Liver (tissue), 9 donors: ENCODE data around the gene GPRC5B. TPM values are rescaled to one million over a fixed set of nuclear protein-coding genes. Genes with fewer than 3 reads are reported as not detected.

ENCODE experiments used
- DNase-seq: peaks from one replicate; pipeline ENCODE4 v3.0.0-alpha.2; 2017; ENCODE audit warnings: low spot score
- H3K27ac ChIP-seq, 2 donors: one replicate each; pipeline ENCODE4 v1.7.0; 2013; ENCODE audit warnings: inconsistent platforms in 2 of 2, low read length in 2 of 2, control low read depth in 1 of 2, low read depth in 1 of 2, mild to moderate bottlenecking in 1 of 2
- H3K27me3 ChIP-seq, 4 donors: one replicate each; pipeline versions ENCODE4 v1.6.1 to v1.7.0; 2013; ENCODE audit warnings: low read length in 3 of 4, inconsistent platforms in 1 of 4, mild to moderate bottlenecking in 1 of 4, moderate library complexity in 1 of 4; ENCODE audit not compliant: control insufficient read depth in 4 of 4, insufficient read depth in 4 of 4
- H3K36me3 ChIP-seq, 4 donors: one replicate each; pipeline versions ENCODE4 v1.6.1 to v1.7.0; 2013; ENCODE audit warnings: low read length in 3 of 4, mild to moderate bottlenecking in 3 of 4, low read depth in 1 of 4, moderate library complexity in 1 of 4; ENCODE audit not compliant: control insufficient read depth in 4 of 4, insufficient read depth in 3 of 4
- H3K4me1 ChIP-seq, 4 donors: one replicate each; pipeline versions ENCODE4 v1.6.1 to v1.7.0; 2013; ENCODE audit warnings: low read length in 3 of 4, mild to moderate bottlenecking in 3 of 4, moderate library complexity in 1 of 4; ENCODE audit not compliant: control insufficient read depth in 4 of 4, insufficient read depth in 4 of 4
- H3K4me3 ChIP-seq, 3 donors: one replicate each; pipeline versions ENCODE4 v1.6.1 to v1.7.0; 2013; ENCODE audit warnings: low read length in 3 of 3, control low read depth in 1 of 3, low read depth in 1 of 3, mild to moderate bottlenecking in 1 of 3
- H3K9ac ChIP-seq, 2 donors: one replicate each; pipeline ENCODE4 v1.7.0; 2013; ENCODE audit warnings: low read length in 2 of 2, mild to moderate bottlenecking in 2 of 2, moderate library complexity in 2 of 2, control low read depth in 1 of 2, low read depth in 1 of 2
- H3K9me3 ChIP-seq, 4 donors: one replicate each; pipeline versions ENCODE4 v1.6.1 to v1.7.0; 2013; ENCODE audit warnings: low read length in 3 of 4; ENCODE audit not compliant: control insufficient read depth in 4 of 4
- EGR1 ChIP-seq, 2 donors: IDR thresholded peaks; 2 replicates each; pipeline ENCODE4 v1.6.1; 2016 to 2018; ENCODE audit warnings: antibody characterized with exemption in 2 of 2, low read depth in 2 of 2
- FOXA1 ChIP-seq: IDR thresholded peaks from 2 replicates; pipeline ENCODE4 v1.6.1; 2016; ENCODE audit warnings: antibody characterized with exemption
- HNF4A ChIP-seq, 2 donors: conservative IDR thresholded peaks; 2 replicates each; pipeline ENCODE4 v1.6.1; 2016; ENCODE audit warnings: antibody characterized with exemption in 2 of 2, mild to moderate bottlenecking in 2 of 2
- HNF4G ChIP-seq: IDR thresholded peaks from 2 replicates; pipeline ENCODE4 v1.6.1; 2016; ENCODE audit warnings: antibody characterized with exemption
- JUND ChIP-seq, 2 donors: IDR thresholded peaks; 2 replicates each; pipeline ENCODE4 v1.6.1; 2016; ENCODE audit warnings: antibody characterized with exemption in 2 of 2
- NR2F2 ChIP-seq: IDR thresholded peaks from 2 replicates; pipeline ENCODE4 v1.6.1; 2016; ENCODE audit warnings: antibody characterized with exemption
- RAD21 ChIP-seq, 2 donors: IDR thresholded peaks; 2 replicates each; pipeline ENCODE4 v1.6.1; 2016; ENCODE audit warnings: antibody characterized with exemption in 2 of 2, mild to moderate bottlenecking in 2 of 2
- RXRA ChIP-seq, 2 donors: IDR thresholded peaks; 2 replicates each; pipeline ENCODE4 v1.6.1; 2017 to 2018; ENCODE audit warnings: antibody characterized with exemption in 2 of 2, mild to moderate bottlenecking in 1 of 2
- SP1 ChIP-seq: IDR thresholded peaks from 2 replicates; pipeline ENCODE4 v1.6.1; 2018; ENCODE audit warnings: antibody characterized with exemption, mild to moderate bottlenecking
- TAF1 ChIP-seq: conservative IDR thresholded peaks from 2 replicates; pipeline ENCODE4 v1.6.1; 2016; ENCODE audit warnings: antibody characterized with exemption, mild to moderate bottlenecking
- YY1 ChIP-seq: IDR thresholded peaks from 2 replicates; pipeline ENCODE4 v1.6.1; 2016; ENCODE audit warnings: antibody characterized with exemption, mild to moderate bottlenecking
- WGBS: extraction: QIAGEN DNeasy Blood & Tissue Kit; methylation state at CpG from one replicate; pipeline ENCODE4 v1.1.7; 2013; 5-methylcytosine and 5-hydroxymethylcytosine counted together
- polyA plus RNA-seq, 2 donors: library from polyadenylated mRNA; stranded (reverse) in 1 of 2; unstranded in 1 of 2; fragments of 200-250 nt in 1 of 2; fragments of >200 nt in 1 of 2; fragmentation: Nextera tagmentation in 1 of 2; extraction: Ambion mirVana in 1 of 2; gene quantifications; one replicate each; pipeline versions ENCODE4 v1.2.1 to v1.2.3, GENCODE V29; 2013 to 2015
- total RNA-seq, 2 donors: library from RNA; depleted of rRNA; stranded (reverse); fragments of >200 nt; gene quantifications; one replicate each; pipeline ENCODE4 v1.2.3, GENCODE V29; 2014
- TF ChIP-seq, protein P1 (sequence below): IDR thresholded peaks from 2 replicates; pipeline ENCODE4 v1.6.1; 2016; ENCODE audit warnings: antibody characterized with exemption, mild to moderate bottlenecking
- TF ChIP-seq, protein P2 (sequence below): IDR thresholded peaks from 2 replicates; pipeline ENCODE4 v1.6.1; 2016; ENCODE audit warnings: antibody characterized with exemption
- TF ChIP-seq, protein P3 (sequence below): IDR thresholded peaks from 2 replicates; pipeline ENCODE4 v1.6.1; 2016; ENCODE audit warnings: antibody characterized with exemption
- TF ChIP-seq, protein P4 (sequence below): fragments of 150-350 bp; IDR thresholded peaks from 2 replicates; pipeline ENCODE4 v1.5.1; 2017; ENCODE audit warnings: improper control_type of control experiment, low read depth, low read length; ENCODE audit not compliant: missing input control
- donor health status: healthy.
- donor health status: healthy.
- donor health status: healthy.
- donor health status: healthy.
- donor health status: healthy.

The GPRC5B gene
- total and polyA plus RNA-seq, 4 donors: 1.5 to 4.7 (median 2.7) TPM

- Histone ChIP-seq H3K4me3 (no peak overlapping the region), H3K27ac (no peak overlapping the region), H3K9me3 (no peaks in the 10 kb centered on the region), H3K4me1 (peaks cover 10 to 19% (median 17%) of the 10 kb centered on the region in 4 donors), H3K9ac (no peak overlapping the region), H3K36me3 (no peaks in the 10 kb centered on the region), H3K27me3 (no peaks in the 10 kb centered on the region)
- TF ChIP-seq, protein P1, sequence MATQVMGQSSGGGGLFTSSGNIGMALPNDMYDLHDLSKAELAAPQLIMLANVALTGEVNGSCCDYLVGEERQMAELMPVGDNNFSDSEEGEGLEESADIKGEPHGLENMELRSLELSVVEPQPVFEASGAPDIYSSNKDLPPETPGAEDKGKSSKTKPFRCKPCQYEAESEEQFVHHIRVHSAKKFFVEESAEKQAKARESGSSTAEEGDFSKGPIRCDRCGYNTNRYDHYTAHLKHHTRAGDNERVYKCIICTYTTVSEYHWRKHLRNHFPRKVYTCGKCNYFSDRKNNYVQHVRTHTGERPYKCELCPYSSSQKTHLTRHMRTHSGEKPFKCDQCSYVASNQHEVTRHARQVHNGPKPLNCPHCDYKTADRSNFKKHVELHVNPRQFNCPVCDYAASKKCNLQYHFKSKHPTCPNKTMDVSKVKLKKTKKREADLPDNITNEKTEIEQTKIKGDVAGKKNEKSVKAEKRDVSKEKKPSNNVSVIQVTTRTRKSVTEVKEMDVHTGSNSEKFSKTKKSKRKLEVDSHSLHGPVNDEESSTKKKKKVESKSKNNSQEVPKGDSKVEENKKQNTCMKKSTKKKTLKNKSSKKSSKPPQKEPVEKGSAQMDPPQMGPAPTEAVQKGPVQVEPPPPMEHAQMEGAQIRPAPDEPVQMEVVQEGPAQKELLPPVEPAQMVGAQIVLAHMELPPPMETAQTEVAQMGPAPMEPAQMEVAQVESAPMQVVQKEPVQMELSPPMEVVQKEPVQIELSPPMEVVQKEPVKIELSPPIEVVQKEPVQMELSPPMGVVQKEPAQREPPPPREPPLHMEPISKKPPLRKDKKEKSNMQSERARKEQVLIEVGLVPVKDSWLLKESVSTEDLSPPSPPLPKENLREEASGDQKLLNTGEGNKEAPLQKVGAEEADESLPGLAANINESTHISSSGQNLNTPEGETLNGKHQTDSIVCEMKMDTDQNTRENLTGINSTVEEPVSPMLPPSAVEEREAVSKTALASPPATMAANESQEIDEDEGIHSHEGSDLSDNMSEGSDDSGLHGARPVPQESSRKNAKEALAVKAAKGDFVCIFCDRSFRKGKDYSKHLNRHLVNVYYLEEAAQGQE: no peak
- no peak for TF ChIP-seq HNF4A (conservative IDR thresholded peaks at IDR 0.05)
- no peak for TF ChIP-seq TAF1
- no peak for TF ChIP-seq YY1
- no peak for DNase-seq
These were observed 71.7 kb downstream of the GPRC5B start for GRCh38 chr16:19812986-19813385.

DNA sequence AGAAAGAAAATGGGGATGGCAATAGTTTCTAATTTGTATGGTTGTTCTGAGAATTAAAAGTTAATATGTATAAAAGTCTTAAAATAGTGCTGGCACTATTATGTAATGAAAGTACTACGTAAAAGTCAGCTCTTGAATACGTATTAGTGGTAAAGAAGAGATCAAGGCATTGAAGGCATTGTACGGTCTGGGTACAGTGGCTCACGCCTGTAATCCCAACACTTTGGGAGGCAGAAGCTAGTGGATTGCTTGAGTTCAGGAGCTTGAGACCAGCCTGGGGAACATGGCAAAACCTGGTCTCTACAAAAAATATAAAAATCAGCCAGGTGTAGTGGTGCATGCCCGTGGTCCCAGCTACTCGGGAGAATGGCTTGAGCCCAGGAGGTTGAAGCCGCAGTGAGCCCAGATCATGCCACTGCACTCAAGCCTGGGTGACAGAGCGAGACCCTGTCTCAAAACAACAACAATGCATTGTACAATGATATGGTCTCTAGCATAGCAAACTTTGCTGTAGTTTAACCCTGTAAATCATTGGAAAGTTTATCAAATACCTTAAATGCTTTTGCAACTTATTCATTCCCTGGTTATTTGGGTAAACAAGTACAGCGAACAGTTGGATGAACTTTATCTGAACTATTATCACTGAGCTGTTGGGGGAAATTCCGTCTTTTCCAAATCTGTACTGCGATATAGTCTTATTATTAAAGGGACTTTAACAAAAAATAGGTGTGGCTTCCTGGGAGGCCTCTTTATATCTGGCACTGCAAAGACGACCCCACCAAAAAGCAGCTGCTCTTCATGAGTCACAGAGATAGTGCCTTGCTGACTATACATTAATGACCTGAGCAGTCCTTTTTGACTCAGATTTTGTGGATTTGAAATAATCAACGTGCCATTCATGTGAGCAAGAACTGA lies 73.6 kb downstream of the GPRC5B start:
- TF ChIP-seq SP1: peak; percentile 17
- TF ChIP-seq, protein P2, sequence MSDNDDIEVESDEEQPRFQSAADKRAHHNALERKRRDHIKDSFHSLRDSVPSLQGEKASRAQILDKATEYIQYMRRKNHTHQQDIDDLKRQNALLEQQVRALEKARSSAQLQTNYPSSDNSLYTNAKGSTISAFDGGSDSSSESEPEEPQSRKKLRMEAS: no peak
- TF ChIP-seq RXRA (IDR thresholded peaks at IDR 0.05): peak in 1 of 2 donors; percentile 45
- TF ChIP-seq, protein P3, sequence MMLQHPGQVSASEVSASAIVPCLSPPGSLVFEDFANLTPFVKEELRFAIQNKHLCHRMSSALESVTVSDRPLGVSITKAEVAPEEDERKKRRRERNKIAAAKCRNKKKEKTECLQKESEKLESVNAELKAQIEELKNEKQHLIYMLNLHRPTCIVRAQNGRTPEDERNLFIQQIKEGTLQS: no peak
- Histone ChIP-seq H3K27me3 (no peaks in the 10 kb centered on the region), H3K9me3 (no peaks in the 10 kb centered on the region), H3K4me3 (no peak overlapping the region), H3K27ac (no peak overlapping the region), H3K9ac (no peak overlapping the region), H3K4me1 (peaks cover 6 to 23% (median 16%) of the 10 kb centered on the region in 4 donors), H3K36me3 (no peaks in the 10 kb centered on the region)
- 58% methylated on average over 13 of the region's 13 CpGs for WGBS
- DNase-seq: no peak

DNA sequence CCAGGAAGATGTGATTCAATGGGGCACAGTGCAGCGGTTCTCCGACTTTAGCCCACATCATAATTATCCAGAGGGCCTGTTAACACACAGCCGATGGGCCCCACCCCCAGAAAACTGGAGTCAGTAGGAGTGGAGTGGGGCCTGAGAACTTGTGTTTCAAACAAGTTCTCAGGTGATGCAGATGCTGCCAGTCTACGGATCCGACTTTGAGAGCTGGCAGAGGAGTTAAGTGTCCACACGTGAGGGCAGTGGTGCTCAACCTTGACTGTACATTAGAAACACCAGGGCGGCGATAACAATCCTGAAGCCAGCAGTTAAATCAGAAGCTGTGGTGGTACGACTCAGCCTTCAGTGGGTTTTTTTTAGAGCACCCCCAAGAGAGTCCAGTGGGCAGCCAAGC lies 75.0 kb downstream of the GPRC5B start:
- Histone ChIP-seq H3K27me3 (no peaks in the 10 kb centered on the region), H3K27ac (no peak overlapping the region), H3K4me1 (peaks cover 6 to 23% (median 16%) of the 10 kb centered on the region in 4 donors), H3K4me3 (no peak overlapping the region), H3K36me3 (no peaks in the 10 kb centered on the region), H3K9ac (no peak overlapping the region), H3K9me3 (peaks cover 0 to 7% (median under 1%) of the 10 kb centered on the region in 4 donors)
- no peak for DNase-seq
- 95% methylated on average over 9 of the region's 9 CpGs for WGBS
- TF ChIP-seq EGR1 (IDR thresholded peaks at IDR 0.05; ENCODE audit: low read depth in 2 of 2): no peak
- TF ChIP-seq, protein P3: no peak
- TF ChIP-seq HNF4G: no peak
- TF ChIP-seq TAF1: no peak
- TF ChIP-seq FOXA1: no peak
- TF ChIP-seq, protein P1: no peak
- no peak for TF ChIP-seq JUND (IDR thresholded peaks at IDR 0.05)
- TF ChIP-seq, protein P2: no peak
- TF ChIP-seq, protein P4, sequence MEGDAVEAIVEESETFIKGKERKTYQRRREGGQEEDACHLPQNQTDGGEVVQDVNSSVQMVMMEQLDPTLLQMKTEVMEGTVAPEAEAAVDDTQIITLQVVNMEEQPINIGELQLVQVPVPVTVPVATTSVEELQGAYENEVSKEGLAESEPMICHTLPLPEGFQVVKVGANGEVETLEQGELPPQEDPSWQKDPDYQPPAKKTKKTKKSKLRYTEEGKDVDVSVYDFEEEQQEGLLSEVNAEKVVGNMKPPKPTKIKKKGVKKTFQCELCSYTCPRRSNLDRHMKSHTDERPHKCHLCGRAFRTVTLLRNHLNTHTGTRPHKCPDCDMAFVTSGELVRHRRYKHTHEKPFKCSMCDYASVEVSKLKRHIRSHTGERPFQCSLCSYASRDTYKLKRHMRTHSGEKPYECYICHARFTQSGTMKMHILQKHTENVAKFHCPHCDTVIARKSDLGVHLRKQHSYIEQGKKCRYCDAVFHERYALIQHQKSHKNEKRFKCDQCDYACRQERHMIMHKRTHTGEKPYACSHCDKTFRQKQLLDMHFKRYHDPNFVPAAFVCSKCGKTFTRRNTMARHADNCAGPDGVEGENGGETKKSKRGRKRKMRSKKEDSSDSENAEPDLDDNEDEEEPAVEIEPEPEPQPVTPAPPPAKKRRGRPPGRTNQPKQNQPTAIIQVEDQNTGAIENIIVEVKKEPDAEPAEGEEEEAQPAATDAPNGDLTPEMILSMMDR: no peak
- TF ChIP-seq RAD21 (IDR thresholded peaks at IDR 0.05): no peak
- no peak for TF ChIP-seq HNF4A (conservative IDR thresholded peaks at IDR 0.05)
- no peak for TF ChIP-seq NR2F2
- TF ChIP-seq RXRA (IDR thresholded peaks at IDR 0.05): no peak
- TF ChIP-seq YY1: no peak
- TF ChIP-seq SP1: no peak
